ENCODE measurements around the gene WBP1.

DNA sequence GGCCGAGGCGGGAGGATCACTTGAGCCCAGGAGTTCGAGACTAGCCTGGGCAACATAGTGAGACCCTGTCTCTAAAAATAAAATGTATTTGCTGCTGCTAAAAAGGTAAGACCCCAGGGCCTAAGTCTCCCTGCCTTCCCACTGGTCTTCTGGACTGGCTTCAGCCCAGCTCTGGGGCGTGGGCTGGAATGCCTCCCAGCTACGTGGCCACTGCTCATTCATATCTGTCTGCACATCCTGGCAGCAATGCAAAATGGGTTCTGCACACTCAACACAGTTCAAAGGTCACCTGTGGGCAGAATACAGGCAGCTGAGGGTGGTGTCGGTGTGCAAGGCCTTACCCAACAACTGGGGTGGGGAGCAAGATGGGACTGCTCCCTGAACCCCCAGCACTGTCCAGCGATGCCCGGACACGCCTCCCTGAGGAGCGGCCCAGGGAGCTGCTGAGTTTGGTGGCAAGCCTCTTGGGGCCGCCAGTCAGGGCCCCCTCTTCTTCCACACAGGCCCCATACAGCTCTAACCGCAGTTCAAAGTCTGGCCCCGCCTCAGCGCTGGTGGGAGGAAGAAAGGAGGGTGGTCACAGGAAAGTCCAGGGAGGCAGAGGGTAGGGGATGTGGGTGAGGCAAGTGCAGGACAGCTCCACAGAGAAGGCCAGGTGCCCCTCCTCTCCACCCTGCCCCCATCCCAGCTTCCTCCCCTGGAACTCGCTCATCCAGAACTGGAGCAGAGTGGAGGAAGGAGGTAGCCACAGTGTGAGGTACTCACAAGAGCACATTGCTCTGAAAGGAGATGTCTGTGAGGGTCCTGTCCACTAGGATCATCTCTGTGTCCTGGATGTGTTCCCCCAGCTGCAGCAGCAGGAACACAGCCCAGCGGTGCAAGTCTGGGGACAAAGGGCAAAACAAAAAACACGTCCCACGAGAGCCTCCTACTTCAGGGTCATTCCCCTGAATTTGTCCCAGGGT lies 28.5 kb upstream of the WBP1 start:
- TF ChIP-seq, protein P1, sequence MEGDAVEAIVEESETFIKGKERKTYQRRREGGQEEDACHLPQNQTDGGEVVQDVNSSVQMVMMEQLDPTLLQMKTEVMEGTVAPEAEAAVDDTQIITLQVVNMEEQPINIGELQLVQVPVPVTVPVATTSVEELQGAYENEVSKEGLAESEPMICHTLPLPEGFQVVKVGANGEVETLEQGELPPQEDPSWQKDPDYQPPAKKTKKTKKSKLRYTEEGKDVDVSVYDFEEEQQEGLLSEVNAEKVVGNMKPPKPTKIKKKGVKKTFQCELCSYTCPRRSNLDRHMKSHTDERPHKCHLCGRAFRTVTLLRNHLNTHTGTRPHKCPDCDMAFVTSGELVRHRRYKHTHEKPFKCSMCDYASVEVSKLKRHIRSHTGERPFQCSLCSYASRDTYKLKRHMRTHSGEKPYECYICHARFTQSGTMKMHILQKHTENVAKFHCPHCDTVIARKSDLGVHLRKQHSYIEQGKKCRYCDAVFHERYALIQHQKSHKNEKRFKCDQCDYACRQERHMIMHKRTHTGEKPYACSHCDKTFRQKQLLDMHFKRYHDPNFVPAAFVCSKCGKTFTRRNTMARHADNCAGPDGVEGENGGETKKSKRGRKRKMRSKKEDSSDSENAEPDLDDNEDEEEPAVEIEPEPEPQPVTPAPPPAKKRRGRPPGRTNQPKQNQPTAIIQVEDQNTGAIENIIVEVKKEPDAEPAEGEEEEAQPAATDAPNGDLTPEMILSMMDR (conservative IDR thresholded peaks at IDR 0.05; ENCODE audit: low read length) = no peak
- TF ChIP-seq EZH2phosphoT487 (IDR thresholded peaks at IDR 0.05; ENCODE audit: borderline replicate concordance, low read depth, low read length) = no peak
